GM12878 (cell line): ENCODE data around the gene ZNF678.

ENCODE experiments used
- BCL11A ChIP-seq: IDR thresholded peaks from 2 replicates; pipeline ENCODE4 v1.6.1; 2011; ENCODE audit warnings: low read depth, low read length
- CREM ChIP-seq: IDR thresholded peaks from 2 replicates; pipeline ENCODE4 v1.6.1; 2014; ENCODE audit warnings: antibody characterized with exemption, low read depth
- ETV6 ChIP-seq, 2 experiments: fragments of 450-650 bp in 1 of 2; IDR thresholded peaks in 1 of 2; conservative IDR thresholded peaks in 1 of 2; 2 replicates each; pipeline ENCODE4 v1.6.1; 2014; ENCODE audit warnings: antibody characterized with exemption in 1 of 2, borderline replicate concordance in 1 of 2, low read depth in 1 of 2, mild to moderate bottlenecking in 1 of 2, moderate library complexity in 1 of 2
- EZH2 ChIP-seq: IDR thresholded peaks from 2 replicates; pipeline ENCODE4 v1.6.1; 2012; ENCODE audit warnings: low read depth, mild to moderate bottlenecking, control low read depth, inconsistent platforms, low read length, borderline replicate concordance; ENCODE audit not compliant: control insufficient read depth
- MTA3 ChIP-seq: IDR thresholded peaks from 2 replicates; pipeline ENCODE4 v1.6.1; 2012; ENCODE audit warnings: low read length, inconsistent platforms, borderline replicate concordance
- MXI1 ChIP-seq: fragments of 150-350 bp; IDR thresholded peaks from 2 replicates; pipeline ENCODE4 v1.6.1; 2011; ENCODE audit warnings: low read depth, mild to moderate bottlenecking, inconsistent platforms, low read length, improper control_type of control experiment
- POLR2A ChIP-seq: IDR thresholded peaks from 2 replicates; pipeline ENCODE4 v1.6.1; 2011; ENCODE audit warnings: low read depth, mild to moderate bottlenecking, low read length
- POLR2AphosphoS5 ChIP-seq: IDR thresholded peaks from 2 replicates; pipeline ENCODE4 v1.6.1; 2011; ENCODE audit warnings: mild to moderate bottlenecking, low read length, inconsistent platforms
- RAD21 ChIP-seq: IDR thresholded peaks from 2 replicates; pipeline ENCODE4 v1.6.1; 2011; ENCODE audit warnings: mild to moderate bottlenecking, low read depth, low read length, moderate library complexity; ENCODE audit not compliant: insufficient read depth
- REST ChIP-seq: IDR thresholded peaks from 2 replicates; pipeline ENCODE4 v1.6.1; 2012; ENCODE audit warnings: mild to moderate bottlenecking, low read depth, low read length
- ZNF217 ChIP-seq: fragments of 450-650 bp; IDR thresholded peaks from 2 replicates; pipeline ENCODE4 v1.6.1; 2017; ENCODE audit warnings: antibody characterized with exemption, mild to moderate bottlenecking
- TF ChIP-seq, protein P1 (sequence below), 3 experiments: IDR thresholded peaks in 2 of 3; conservative IDR thresholded peaks in 1 of 3; 2 replicates each; pipeline ENCODE4 v1.5.1; 2011; ENCODE audit warnings: low read depth in 3 of 3, low read length in 3 of 3, mild to moderate bottlenecking in 3 of 3, control low read depth in 2 of 3, moderate library complexity in 2 of 3, inconsistent platforms in 1 of 3, mixed read lengths in 1 of 3; ENCODE audit not compliant: control insufficient read depth in 2 of 3, insufficient read depth in 1 of 3; ENCODE audit errors: extremely low read depth in 1 of 3
- TF ChIP-seq, protein P2 (sequence below): IDR thresholded peaks from 2 replicates; pipeline ENCODE4 v1.6.1; 2011; ENCODE audit warnings: low read depth, low read length, improper control_type of control experiment, borderline replicate concordance
- TF ChIP-seq, protein P3 (sequence below): IDR thresholded peaks from 2 replicates; pipeline ENCODE4 v1.6.1; 2011; ENCODE audit warnings: borderline replicate concordance, low read depth, mild to moderate bottlenecking, moderate library complexity, mixed read lengths, low read length; ENCODE audit not compliant: insufficient read depth; ENCODE audit errors: extremely low read length

GRCh38 chr1:227545361-227545760, 18.0 kb upstream of the ZNF678 start:
- TF ChIP-seq CREM, result no peak
- TF ChIP-seq, protein P1, sequence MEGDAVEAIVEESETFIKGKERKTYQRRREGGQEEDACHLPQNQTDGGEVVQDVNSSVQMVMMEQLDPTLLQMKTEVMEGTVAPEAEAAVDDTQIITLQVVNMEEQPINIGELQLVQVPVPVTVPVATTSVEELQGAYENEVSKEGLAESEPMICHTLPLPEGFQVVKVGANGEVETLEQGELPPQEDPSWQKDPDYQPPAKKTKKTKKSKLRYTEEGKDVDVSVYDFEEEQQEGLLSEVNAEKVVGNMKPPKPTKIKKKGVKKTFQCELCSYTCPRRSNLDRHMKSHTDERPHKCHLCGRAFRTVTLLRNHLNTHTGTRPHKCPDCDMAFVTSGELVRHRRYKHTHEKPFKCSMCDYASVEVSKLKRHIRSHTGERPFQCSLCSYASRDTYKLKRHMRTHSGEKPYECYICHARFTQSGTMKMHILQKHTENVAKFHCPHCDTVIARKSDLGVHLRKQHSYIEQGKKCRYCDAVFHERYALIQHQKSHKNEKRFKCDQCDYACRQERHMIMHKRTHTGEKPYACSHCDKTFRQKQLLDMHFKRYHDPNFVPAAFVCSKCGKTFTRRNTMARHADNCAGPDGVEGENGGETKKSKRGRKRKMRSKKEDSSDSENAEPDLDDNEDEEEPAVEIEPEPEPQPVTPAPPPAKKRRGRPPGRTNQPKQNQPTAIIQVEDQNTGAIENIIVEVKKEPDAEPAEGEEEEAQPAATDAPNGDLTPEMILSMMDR (IDR thresholded peaks at IDR 0.05 in 2 of 3, conservative IDR thresholded peaks at IDR 0.05 in 1 of 3; ENCODE audit: control insufficient read depth in 2 of 3, extremely low read depth in 1 of 3, insufficient read depth in 1 of 3, low read depth in 3 of 3, low read length in 3 of 3), result no peak
- no peak for TF ChIP-seq ZNF217
- no peak for TF ChIP-seq BCL11A
- TF ChIP-seq POLR2A, result no peak
- TF ChIP-seq, protein P2, sequence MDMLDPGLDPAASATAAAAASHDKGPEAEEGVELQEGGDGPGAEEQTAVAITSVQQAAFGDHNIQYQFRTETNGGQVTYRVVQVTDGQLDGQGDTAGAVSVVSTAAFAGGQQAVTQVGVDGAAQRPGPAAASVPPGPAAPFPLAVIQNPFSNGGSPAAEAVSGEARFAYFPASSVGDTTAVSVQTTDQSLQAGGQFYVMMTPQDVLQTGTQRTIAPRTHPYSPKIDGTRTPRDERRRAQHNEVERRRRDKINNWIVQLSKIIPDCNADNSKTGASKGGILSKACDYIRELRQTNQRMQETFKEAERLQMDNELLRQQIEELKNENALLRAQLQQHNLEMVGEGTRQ, result no peak
- no peak for TF ChIP-seq REST
- TF ChIP-seq MTA3, result no peak
- TF ChIP-seq, protein P3, sequence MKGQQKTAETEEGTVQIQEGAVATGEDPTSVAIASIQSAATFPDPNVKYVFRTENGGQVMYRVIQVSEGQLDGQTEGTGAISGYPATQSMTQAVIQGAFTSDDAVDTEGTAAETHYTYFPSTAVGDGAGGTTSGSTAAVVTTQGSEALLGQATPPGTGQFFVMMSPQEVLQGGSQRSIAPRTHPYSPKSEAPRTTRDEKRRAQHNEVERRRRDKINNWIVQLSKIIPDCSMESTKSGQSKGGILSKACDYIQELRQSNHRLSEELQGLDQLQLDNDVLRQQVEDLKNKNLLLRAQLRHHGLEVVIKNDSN, result no peak
- no peak for TF ChIP-seq EZH2
- TF ChIP-seq POLR2AphosphoS5, result no peak
- TF ChIP-seq MXI1, result no peak
- no peak for TF ChIP-seq RAD21
- no peak for TF ChIP-seq ETV6 (conservative IDR thresholded peaks at IDR 0.05 in 1 of 2, IDR thresholded peaks at IDR 0.05 in 1 of 2; ENCODE audit: borderline replicate concordance in 1 of 2, low read depth in 1 of 2)
